SK-N-SH (cell line): ENCODE measurements around the gene KMT2B. TPM values are rescaled to one million over a fixed set of nuclear protein-coding genes. Genes with fewer than 3 reads are reported as not detected.

Experiments used
- CTCF ChIA-PET: fragments of 300-600, 350-600 bp; formaldehyde crosslinking; extraction: SDS; loops from one replicate; lab custom pipeline; 2021; lab: Yijun Ruan, JAX
- POLR2A ChIA-PET: fragments of 350-600 bp; sonication (Branson Sonifier 250); formaldehyde crosslinking; extraction: SDS; loops from one replicate; lab custom pipeline; 2020; ENCODE audit warnings: antibody characterized with exemption, inconsistent platforms; lab: Yijun Ruan, JAX
- DNase-seq: peaks from one replicate; pipeline ENCODE4 v3.0.0; 2012
- H2AFZ ChIP-seq: fragments of 200-600 bp; sonication (generic); 2 replicates; pipeline ENCODE4 v1.8.1; 2016; ENCODE audit warnings: antibody characterized with exemption, mild to moderate bottlenecking, low read depth
- H3F3A ChIP-seq: fragments of 200-600 bp; sonication (generic); replicated peaks from 2 replicates; pipeline ENCODE3; 2016; ENCODE audit warnings: antibody characterized with exemption, mild to moderate bottlenecking; ENCODE audit not compliant: insufficient read depth
- H3K27ac ChIP-seq, 2 experiments: fragments of 200-500 bp in 1 of 2; fragments of 200-600 bp in 1 of 2; sonication (Bioruptor generic) in 1 of 2; sonication (generic), shearing (Covaris generic) in 1 of 2; 2 replicates each; pipeline versions ENCODE4 v1.5.1 to v1.6.1; 2014 to 2016; ENCODE audit warnings: low read depth in 2 of 2, inconsistent platforms in 1 of 2, low read length in 1 of 2, mild to moderate bottlenecking in 1 of 2, mixed read lengths in 1 of 2
- H3K27me3 ChIP-seq: fragments of 200-600 bp; sonication (generic), shearing (Covaris generic); 2 replicates; pipeline ENCODE4 v1.6.1; 2016; ENCODE audit warnings: mixed run types; ENCODE audit not compliant: insufficient read depth
- H3K36me3 ChIP-seq, 2 experiments: fragments of 200-500 bp in 1 of 2; fragments of 200-600 bp in 1 of 2; sonication (Bioruptor generic) in 1 of 2; sonication (generic) in 1 of 2; replicated peaks in 1 of 2; 2 replicates each; pipeline versions ENCODE3 to v1.5.1; 2014 to 2016; ENCODE audit warnings: low read length in 1 of 2, mild to moderate bottlenecking in 1 of 2; ENCODE audit not compliant: insufficient read depth in 2 of 2, control insufficient read depth in 1 of 2
- H3K4me1 ChIP-seq, 2 experiments: fragments of 200-500 bp in 1 of 2; fragments of 200-600 bp in 1 of 2; sonication (Bioruptor generic) in 1 of 2; sonication (generic), shearing (Covaris generic) in 1 of 2; 2 replicates each; pipeline versions ENCODE4 v1.5.1 to v1.6.1; 2014 to 2016; ENCODE audit warnings: low read depth in 1 of 2, low read length in 1 of 2, mixed run types in 1 of 2; ENCODE audit not compliant: insufficient read depth in 2 of 2, control insufficient read depth in 1 of 2
- H3K4me2 ChIP-seq: fragments of 200-600 bp; sonication (generic), shearing (Covaris generic); 2 replicates; pipeline ENCODE4 v1.6.1; 2017; ENCODE audit warnings: mixed run types
- H3K4me3 ChIP-seq, 2 experiments: fragments of 200-500 bp in 1 of 2; fragments of 200-600 bp in 1 of 2; sonication (Bioruptor generic) in 1 of 2; sonication (generic), shearing (Covaris generic) in 1 of 2; 2 replicates each; pipeline versions ENCODE4 v1.5.1 to v1.8.1; 2014 to 2016; ENCODE audit warnings: low read depth in 2 of 2, inconsistent platforms in 1 of 2, low read length in 1 of 2, mild to moderate bottlenecking in 1 of 2, mixed read lengths in 1 of 2, moderate library complexity in 1 of 2
- H3K79me2 ChIP-seq: fragments of 200-600 bp; sonication (generic); 2 replicates; pipeline ENCODE4 v1.8.1; 2017; ENCODE audit warnings: mild to moderate bottlenecking; ENCODE audit not compliant: insufficient read depth
- H3K9ac ChIP-seq: fragments of 200-600 bp; sonication (generic); 2 replicates; pipeline ENCODE4 v1.6.1; 2017; ENCODE audit warnings: mixed run types
- H3K9me2 ChIP-seq: fragments of 200-600 bp; sonication (generic); 2 replicates; pipeline ENCODE4 v1.6.1; 2017; ENCODE audit warnings: mixed run types
- H3K9me3 ChIP-seq: fragments of 200-600 bp; sonication (generic); 2 replicates; pipeline ENCODE4 v1.6.1; 2017; ENCODE audit warnings: mixed run types, mild to moderate bottlenecking, moderate library complexity
- H4K20me1 ChIP-seq: fragments of 200-600 bp; sonication (generic); 2 replicates; pipeline ENCODE4 v1.6.1; 2017; ENCODE audit warnings: mild to moderate bottlenecking, mixed run types; ENCODE audit not compliant: insufficient read depth
- ELF1 ChIP-seq: IDR thresholded peaks from 2 replicates; pipeline ENCODE4 v1.4.0; 2012
- EP300 ChIP-seq, 2 experiments: IDR thresholded peaks; 2 replicates each; pipeline versions ENCODE4 v1.4.0 to v1.6.1; 2012; ENCODE audit warnings: borderline replicate concordance in 1 of 2, low read depth in 1 of 2, low read length in 1 of 2
- FOSL2 ChIP-seq: IDR thresholded peaks from 2 replicates; pipeline ENCODE4 v1.4.0; 2012; ENCODE audit warnings: low read depth, mild to moderate bottlenecking, moderate library complexity, borderline replicate concordance
- GABPA ChIP-seq: IDR thresholded peaks from 2 replicates; pipeline ENCODE4 v1.4.0; 2012; ENCODE audit warnings: low read depth, mild to moderate bottlenecking
- GATA2 ChIP-seq: sonication (generic); formaldehyde crosslinking; IDR thresholded peaks from 2 replicates; pipeline ENCODE4 v1.5.0; 2020; ENCODE audit warnings: mild to moderate bottlenecking, missing genetic modification reagents
- IRF3 ChIP-seq: fragments of 150-350 bp; IDR thresholded peaks from 2 replicates; pipeline ENCODE4 v1.6.1; 2016; ENCODE audit warnings: mild to moderate bottlenecking, low read depth, low read length
- JUND ChIP-seq: IDR thresholded peaks from 2 replicates; pipeline ENCODE4 v1.4.0; 2012
- MAX ChIP-seq: IDR thresholded peaks from 2 replicates; pipeline ENCODE4 v1.4.0; 2012; ENCODE audit warnings: low read depth
- MEF2A ChIP-seq: IDR thresholded peaks from 2 replicates; pipeline ENCODE4 v1.4.0; 2012; ENCODE audit warnings: low read depth, borderline replicate concordance
- NFIC ChIP-seq: IDR thresholded peaks from 2 replicates; pipeline ENCODE4 v1.4.0; 2012; ENCODE audit warnings: borderline replicate concordance
- PBX3 ChIP-seq: IDR thresholded peaks from 2 replicates; pipeline ENCODE4; 2012
- RCOR1 ChIP-seq: fragments of 150-350 bp; IDR thresholded peaks from 2 replicates; pipeline ENCODE4 v1.6.1; 2017; ENCODE audit warnings: antibody characterized with exemption, low read length
- REST ChIP-seq: IDR thresholded peaks from 2 replicates; pipeline ENCODE4 v1.6.1; 2012; ENCODE audit warnings: mild to moderate bottlenecking, low read depth, low read length, moderate library complexity
- RFX5 ChIP-seq: IDR thresholded peaks from 2 replicates; pipeline ENCODE4 v1.6.1; 2012; ENCODE audit warnings: mild to moderate bottlenecking, improper control_type of control experiment, low read length
- SMC3 ChIP-seq: IDR thresholded peaks from 2 replicates; pipeline ENCODE4 v1.6.1; 2012; ENCODE audit warnings: low read depth, low read length, improper control_type of control experiment
- TAF1 ChIP-seq: IDR thresholded peaks from 2 replicates; pipeline ENCODE4 v1.6.1; 2012; ENCODE audit warnings: low read depth, mild to moderate bottlenecking, low read length, moderate library complexity, borderline replicate concordance
- TCF12 ChIP-seq: IDR thresholded peaks from 2 replicates; pipeline ENCODE4 v1.4.0; 2012
- USF1 ChIP-seq: IDR thresholded peaks from 2 replicates; pipeline ENCODE4 v1.4.0; 2012; ENCODE audit warnings: low read depth, borderline replicate concordance
- USF2 ChIP-seq: fragments of 150-350 bp; IDR thresholded peaks from 2 replicates; pipeline ENCODE4 v1.6.1; 2017; ENCODE audit warnings: antibody characterized with exemption, low read length, low read depth, borderline replicate concordance
- WGBS: methylation state at CpG from one replicate; pipeline ENCODE4 v1.1.6; 2017; ENCODE audit warnings: low lambda C conversion rate; 5-methylcytosine and 5-hydroxymethylcytosine counted together
- polyA plus RNA-seq, 3 experiments: library from polyadenylated mRNA; depleted of rRNA; stranded (reverse); fragments of >200 nt; gene quantifications; 2 replicates each; pipeline ENCODE4 v1.2.3, GENCODE V29; 2012

The KMT2B gene
- polyA plus RNA-seq, 1 of the 3 experiments (the other 2 are of a cell fraction): 29.2 TPM

- Histone ChIP-seq H3K27me3 (no peaks in the 10 kb centered on the region), H3K79me2 (peaks cover 13% of the 10 kb centered on the region; the same call in 1 of the 2 replicates), H3K9me2 (no peaks in the 10 kb centered on the region), H4K20me1 (no peaks in the 10 kb centered on the region), H3K4me1 (peaks cover 0 to 12% of the 10 kb centered on the region in 2 experiments; a peak in 2 of 4 replicates), H3K36me3 (no peaks in the 10 kb centered on the region), H3K4me3 (peak overlapping the region; percentile 59 to 76), H3K9me3 (no peaks in the 10 kb centered on the region), H3K9ac (no peak overlapping the region), H3K4me2 (peak overlapping the region; percentile 90), H3K27ac (no peak overlapping the region), H2AFZ (peak overlapping the region; percentile 76; the same call in 1 of the 2 replicates), H3F3A (peaks cover 8% of the 10 kb centered on the region)
- ChIA-PET POLR2A (interaction anchor here (0.6 kb wide), 2 partner anchors 12 to 131 kb away, joined by 3 to 5 read pairs; no protein-coding TSS in a partner anchor), CTCF (interaction anchor here (1.1 kb wide), 1 partner anchor 157 kb away, joined by 3 read pairs; no protein-coding TSS in a partner anchor)
- TF ChIP-seq NFIC (no peak), REST (no peak), TAF1 (no peak), SMC3 (no peak), ELF1 (no peak), MAX (no peak), GATA2 (CRISPR knock-in tag) (no peak), EP300 (IDR thresholded peaks at IDR 0.05; ENCODE audit: borderline replicate concordance in 1 of 2, low read depth in 1 of 2, low read length in 1 of 2) (no peak), MEF2A (no peak), PBX3 (no peak), USF1 (no peak), JUND (no peak), RCOR1 (no peak), RFX5 (no peak), FOSL2 (no peak), GABPA (no peak), USF2 (no peak), IRF3 (no peak), TCF12 (no peak)
- no peak for DNase-seq
- WGBS: 10% methylated on average over 14 of the region's 16 CpGs
Measured at GRCh38 chr19:35774274-35775045, 56.7 kb downstream of the KMT2B start.
